Forelimb muscle (tissue), 1 donor: ENCODE results near the gene CEP162. TPM values are rescaled to one million over a fixed set of nuclear protein-coding genes. Genes with fewer than 3 reads are reported as not detected.
"Not testable (repeated sequence)": the region's sequence is repeated elsewhere in the genome, so short reads cannot be mapped to it uniquely, and the experiment has no call there.

Experiments used
- DNase-seq: peaks from one replicate; pipeline ENCODE4 v3.0.0-alpha.2; 2013; ENCODE audit warnings: low read depth
- polyA plus RNA-seq: library from polyadenylated mRNA; unstranded; fragments of 120-200 nt; gene quantifications from one replicate; pipeline ENCODE4 v1.2.1, GENCODE V29; 2013; ENCODE audit not compliant: insufficient read length

Gene CEP162
- polyA plus RNA-seq, 1 donor = 5.7 TPM

GRCh38 chr6:84156306-84156705 lies 71.1 kb downstream of the CEP162 start:
- DNase-seq = no peak

GRCh38 chr6:84151669-84152068 lies 75.8 kb downstream of the CEP162 start:
- no peak for DNase-seq

GRCh38 chr6:84150705-84151104 lies 76.7 kb downstream of the CEP162 start:
- DNase-seq = no peak

- DNase-seq = no peak
These were observed 85.9 kb downstream of the CEP162 start for GRCh38 chr6:84141521-84141920.

- no peak for DNase-seq
These were observed 88.1 kb downstream of the CEP162 start for GRCh38 chr6:84139311-84139710.

GRCh38 chr6:84137989-84138575 lies 89.4 kb downstream of the CEP162 start:
- no peak for DNase-seq

GRCh38 chr6:84137051-84137375 lies 90.4 kb downstream of the CEP162 start:
- DNase-seq = no peak

GRCh38 chr6:84136364-84137050 lies 90.9 kb downstream of the CEP162 start:
- DNase-seq = no peak

- DNase-seq = no peak
These were observed 92.2 kb downstream of the CEP162 start for GRCh38 chr6:84135291-84135690.

- not testable (repeated sequence) for DNase-seq
These were observed 94.1 kb downstream of the CEP162 start for GRCh38 chr6:84133385-84133784.

GRCh38 chr6:84129588-84129987 lies 97.9 kb downstream of the CEP162 start:
- not testable (repeated sequence) for DNase-seq

- no peak for DNase-seq
These were observed 104.3 kb downstream of the CEP162 start for GRCh38 chr6:84123186-84123585.

- DNase-seq = no peak
These were observed 108.2 kb downstream of the CEP162 start for GRCh38 chr6:84119277-84119676.

GRCh38 chr6:84118191-84118590 lies 109.3 kb downstream of the CEP162 start:
- no peak for DNase-seq

GRCh38 chr6:84114933-84115594 lies 112.4 kb downstream of the CEP162 start:
- not testable (repeated sequence) for DNase-seq

GRCh38 chr6:84111351-84111750 lies 116.1 kb downstream of the CEP162 start:
- DNase-seq = not testable (repeated sequence)

GRCh38 chr6:84107495-84107894 lies 119.9 kb downstream of the CEP162 start:
- DNase-seq = no peak

- not testable (repeated sequence) for DNase-seq
These were observed 122.1 kb downstream of the CEP162 start for GRCh38 chr6:84105215-84105924.

- DNase-seq = no peak
These were observed 124.4 kb downstream of the CEP162 start for GRCh38 chr6:84103029-84103428.

- DNase-seq = no peak
These were observed 132.3 kb downstream of the CEP162 start for GRCh38 chr6:84095156-84095555.

- DNase-seq = no peak
These were observed 133.7 kb downstream of the CEP162 start for GRCh38 chr6:84093441-84094435.
